ENCODE data around the gene CEBPE.
"Not testable (repeated sequence)": the region's sequence is repeated elsewhere in the genome, so short reads cannot be mapped to it uniquely, and the experiment has no call there.

The CEBPE gene

DNA sequence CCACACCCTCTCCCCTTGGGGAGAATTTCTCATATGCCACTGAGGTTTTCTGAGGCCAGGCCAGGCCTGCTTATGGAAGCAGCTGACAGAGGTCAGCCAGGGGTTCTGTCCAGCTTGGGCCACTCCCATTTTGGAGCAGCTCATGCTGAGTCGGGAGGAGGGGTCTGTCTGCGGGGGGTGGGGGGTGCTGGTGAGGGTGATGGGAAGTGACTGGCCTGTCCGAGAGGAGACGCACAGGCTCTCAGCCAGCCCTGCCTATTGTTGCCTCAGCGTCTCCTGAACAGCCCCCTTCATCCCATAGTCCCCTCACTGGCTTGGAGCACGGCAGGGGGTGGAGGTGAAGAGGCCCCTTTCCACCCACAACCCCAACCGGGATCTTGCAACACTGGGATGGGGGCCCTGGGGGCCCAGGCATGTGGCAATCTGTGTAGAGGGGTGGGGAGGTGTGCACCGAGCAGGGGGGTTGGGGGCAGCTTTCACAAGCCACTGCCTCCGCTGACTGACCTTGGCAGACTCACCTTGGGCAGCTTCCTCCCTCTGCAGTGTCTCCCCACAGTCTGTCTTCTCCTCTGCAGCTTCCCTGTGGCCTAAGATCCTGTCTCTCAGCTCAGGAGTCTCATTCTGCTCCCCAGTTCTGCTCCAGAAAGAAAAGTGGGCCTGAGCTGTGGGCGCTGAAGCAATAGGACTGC, 5.5 kb downstream of the CEBPE start:
- no peak overlapping the region for H3K4me3 ChIP-seq
- no peaks in the 10 kb centered on the region for H3K27me3 ChIP-seq
- peak overlapping the region in 7 of 11 experiments; percentile 8 to 95 (median 70); a peak in 9 of 22 replicates for H3K4me2 ChIP-seq
- no peaks in the 10 kb centered on the region for H3K36me3 ChIP-seq
- no peaks in the 10 kb centered on the region for H4K20me1 ChIP-seq
- peaks cover 28 to 63% (median 46%) of the 10 kb centered on the region in 10 experiments for H3K4me1 ChIP-seq
- peaks cover 0 to 6% (median 4%) of the 10 kb centered on the region in 11 experiments; a peak in 13 of 22 replicates for H3K9me3 ChIP-seq (replicated peaks in 1 of 11)
- H3K9ac ChIP-seq, result peak overlapping the region in 2 of 11 experiments; percentile 15 to 18; a peak in 1 of 22 replicates
- no peak for TF ChIP-seq Cebpa-rat (IDR thresholded peaks at IDR 0.05)
- peak overlapping the region in 4 of 11 experiments; percentile 3 to 56 (median 16); a peak in 4 of 22 replicates for H3K27ac ChIP-seq

GRCh38 chr14:23112359-23113178, 6.5 kb downstream of the CEBPE start:
- peak overlapping the region in 2 of 11 experiments; percentile 2 to 95; a peak in 2 of 22 replicates for H3K4me2 ChIP-seq
- H3K36me3 ChIP-seq, result no peaks in the 10 kb centered on the region
- peak overlapping the region in 1 of 11 experiments; percentile 18; a peak in 1 of 22 replicates for H3K9ac ChIP-seq
- no peaks in the 10 kb centered on the region for H3K27me3 ChIP-seq
- peaks cover 18 to 53% (median 36%) of the 10 kb centered on the region in 10 experiments for H3K4me1 ChIP-seq
- peaks cover 0 to 13% (median 11%) of the 10 kb centered on the region in 11 experiments; a peak in 18 of 22 replicates for H3K9me3 ChIP-seq (replicated peaks in 1 of 11)
- no peak overlapping the region; a peak in 1 of 22 replicates for H3K27ac ChIP-seq
- no peaks in the 10 kb centered on the region for H4K20me1 ChIP-seq
- no peak overlapping the region for H3K4me3 ChIP-seq
- TF ChIP-seq Cebpa-rat (IDR thresholded peaks at IDR 0.05), result no peak

GRCh38 chr14:23110579-23111365, 8.3 kb downstream of the CEBPE start:
- Histone ChIP-seq H4K20me1 (no peaks in the 10 kb centered on the region), H3K9me3 (replicated peaks in 1 of 11) (peaks cover 0 to 17% (median 12%) of the 10 kb centered on the region in 11 experiments; a peak in 18 of 22 replicates), H3K27ac (no peak overlapping the region), H3K4me2 (no peak overlapping the region), H3K36me3 (no peaks in the 10 kb centered on the region), H3K27me3 (no peaks in the 10 kb centered on the region), H3K4me1 (peaks cover 13 to 43% (median 26%) of the 10 kb centered on the region in 10 experiments), H3K4me3 (no peak overlapping the region), H3K9ac (no peak overlapping the region)
- TF ChIP-seq Cebpa-rat (IDR thresholded peaks at IDR 0.05), result no peak

DNA sequence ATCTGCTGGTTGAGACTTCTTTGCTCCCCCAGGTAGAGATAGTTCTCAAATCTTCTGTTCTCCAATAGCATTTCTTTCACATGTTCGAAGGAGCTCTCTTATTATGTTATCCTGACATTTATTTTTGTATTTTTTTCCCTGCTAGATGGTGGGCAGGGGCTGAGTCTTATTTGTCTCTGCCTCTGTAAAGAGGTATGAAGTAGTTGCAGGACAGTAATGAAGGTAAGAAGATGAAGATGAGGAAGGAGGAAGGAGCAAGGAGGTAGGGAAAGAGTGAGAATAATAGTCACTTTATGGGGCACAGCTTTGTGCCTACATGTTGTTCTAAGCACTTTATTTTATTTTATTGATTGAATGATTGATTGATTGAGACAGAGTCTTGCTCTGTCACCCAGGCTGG, 9.3 kb downstream of the CEBPE start:
- Histone ChIP-seq H3K36me3 (no peaks in the 10 kb centered on the region), H3K4me1 (peaks cover 4 to 39% (median 19%) of the 10 kb centered on the region in 10 experiments), H3K4me2 (no peak overlapping the region), H3K9ac (no peak overlapping the region), H3K4me3 (no peak overlapping the region), H3K27me3 (no peaks in the 10 kb centered on the region), H4K20me1 (no peaks in the 10 kb centered on the region), H3K27ac (no peak overlapping the region), H3K9me3 (replicated peaks in 1 of 11) (peaks cover 0 to 17% (median 12%) of the 10 kb centered on the region in 11 experiments; a peak in 18 of 22 replicates)
- no peak for TF ChIP-seq Cebpa-rat (IDR thresholded peaks at IDR 0.05)

GRCh38 chr14:23108169-23108568, 10.9 kb downstream of the CEBPE start:
- H3K4me2 ChIP-seq, H3K36me3 ChIP-seq, H3K4me3 ChIP-seq, H3K27me3 ChIP-seq, H3K27ac ChIP-seq, H3K9ac ChIP-seq, H4K20me1 ChIP-seq: not testable (repeated sequence)
- Histone ChIP-seq H3K4me1 (peaks cover 0 to 24% (median 5%) of the 10 kb centered on the region in 10 experiments; a peak in 8 of 20 replicates), H3K9me3 (replicated peaks in 1 of 11) (peaks cover 0 to 17% (median 12%) of the 10 kb centered on the region in 11 experiments; a peak in 18 of 22 replicates)

DNA sequence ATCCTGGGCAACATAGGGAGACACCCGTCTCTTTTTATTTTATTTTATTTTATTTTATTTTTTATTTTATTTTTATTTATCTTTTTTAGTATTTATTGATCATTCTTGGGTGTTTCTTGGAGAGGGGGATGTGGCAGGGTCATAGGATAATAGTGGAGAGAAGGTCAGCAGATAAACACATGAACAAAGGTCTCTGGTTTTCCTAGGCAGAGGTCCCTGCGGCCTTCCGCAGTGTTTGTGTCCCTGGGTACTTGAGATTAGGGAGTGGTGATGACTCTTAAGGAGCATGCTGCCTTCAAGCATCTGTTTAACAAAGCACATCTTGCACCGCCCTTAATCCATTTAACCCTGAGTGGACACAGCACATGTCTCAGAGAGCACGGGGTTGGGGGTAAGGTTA, 11.4 kb downstream of the CEBPE start:
- H3K27me3 ChIP-seq, H3K36me3 ChIP-seq, H3K9ac ChIP-seq, H3K4me2 ChIP-seq, H3K4me3 ChIP-seq, H3K27ac ChIP-seq, H4K20me1 ChIP-seq: not testable (repeated sequence)
- H3K9me3 ChIP-seq (replicated peaks in 1 of 11), result peaks cover 0 to 17% (median 12%) of the 10 kb centered on the region in 11 experiments; a peak in 18 of 22 replicates
- H3K4me1 ChIP-seq, result peaks cover 0 to 23% (median 5%) of the 10 kb centered on the region in 10 experiments; a peak in 8 of 20 replicates

- H3K4me1 ChIP-seq, result peaks cover 0 to 29% (median 5%) of the 10 kb centered on the region in 10 experiments; a peak in 10 of 20 replicates
- H3K4me3 ChIP-seq, result no peak overlapping the region
- no peaks in the 10 kb centered on the region for H3K36me3 ChIP-seq
- no peak overlapping the region for H3K9ac ChIP-seq
- H3K4me2 ChIP-seq, result peak overlapping the region in 1 of 11 experiments; percentile 68; a peak in 2 of 22 replicates
- H3K27ac ChIP-seq, result no peak overlapping the region
- no peaks in the 10 kb centered on the region for H3K27me3 ChIP-seq
- no peak for TF ChIP-seq Cebpa-rat (IDR thresholded peaks at IDR 0.05)
- peaks cover 0 to 10% (median 0%) of the 10 kb centered on the region in 11 experiments; a peak in 6 of 22 replicates for H4K20me1 ChIP-seq
- peaks cover 0 to 17% (median 12%) of the 10 kb centered on the region in 11 experiments; a peak in 18 of 22 replicates for H3K9me3 ChIP-seq (replicated peaks in 1 of 11)
These were observed 12.4 kb downstream of the CEBPE start for GRCh38 chr14:23106747-23107045.

DNA sequence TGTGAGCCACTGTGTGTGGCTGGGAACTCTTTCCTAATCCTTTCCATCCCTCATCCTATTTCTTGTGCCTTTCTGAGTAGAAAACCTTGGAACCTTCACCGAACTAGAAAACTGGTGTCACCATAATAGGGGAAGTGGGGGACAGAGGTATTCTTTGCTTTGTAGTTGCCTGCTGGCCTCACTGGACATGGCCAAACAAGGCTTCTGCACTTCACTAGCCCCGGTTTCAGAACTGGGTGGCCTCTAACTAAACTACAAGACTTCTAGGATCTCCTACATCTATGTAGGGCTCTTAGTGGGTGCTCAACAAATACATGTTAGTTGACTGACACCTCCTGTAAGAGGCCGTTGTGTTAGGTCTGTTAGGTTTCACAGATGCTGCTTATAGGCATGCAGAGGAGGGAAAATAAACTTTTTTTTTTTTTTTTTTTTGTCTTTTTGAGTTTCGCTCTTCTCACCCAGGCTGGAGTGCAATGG, 13.7 kb downstream of the CEBPE start:
- no peak for TF ChIP-seq Cebpa-rat (IDR thresholded peaks at IDR 0.05)
- Histone ChIP-seq H3K36me3 (0 out of 22 replicates have a peak, but pooled peaks cover 0 to under 1% (median 0%) of the 10 kb centered on the region in 11 experiments), H4K20me1 (peaks cover 0 to 23% (median 9%) of the 10 kb centered on the region in 11 experiments; a peak in 10 of 22 replicates), H3K27ac (peak overlapping the region in 1 of 11 experiments; percentile 4; a peak in 2 of 22 replicates), H3K4me2 (peak overlapping the region in 5 of 11 experiments; percentile 15 to 63 (median 56); a peak in 8 of 22 replicates), H3K4me1 (peaks cover 10 to 40% (median 12%) of the 10 kb centered on the region in 10 experiments; a peak in 19 of 20 replicates), H3K27me3 (no peaks in the 10 kb centered on the region), H3K9me3 (replicated peaks in 1 of 11) (peaks cover 0 to 17% (median 12%) of the 10 kb centered on the region in 11 experiments; a peak in 18 of 22 replicates), H3K4me3 (no peak overlapping the region), H3K9ac (no peak overlapping the region)
